Loucy (cell line): ENCODE data around the gene CDK11B.

Experiments used
- H2AFZ ChIP-seq: fragments of 200-600 bp; sonication (generic); 2 replicates; pipeline ENCODE4 v1.6.0; 2016; ENCODE audit warnings: antibody characterized with exemption, mild to moderate bottlenecking, low read length, moderate library complexity
- H3F3A ChIP-seq: fragments of 200-600 bp; 2 replicates; pipeline ENCODE4 v1.6.0; 2016; ENCODE audit warnings: antibody characterized with exemption, low read depth, mild to moderate bottlenecking
- H3K27me3 ChIP-seq: fragments of 200-600 bp; sonication (generic); 2 replicates; pipeline ENCODE4 v1.6.1; 2014; ENCODE audit warnings: low read length, mild to moderate bottlenecking; ENCODE audit not compliant: insufficient read depth, poor library complexity, severe bottlenecking
- H3K36me3 ChIP-seq: fragments of 200-600 bp; sonication (generic); 2 replicates; pipeline ENCODE4 v1.6.1; 2016; ENCODE audit warnings: low read length; ENCODE audit not compliant: insufficient read depth
- H3K4me1 ChIP-seq: fragments of 200-600 bp; sonication (generic); 2 replicates; pipeline ENCODE4 v1.5.1; 2014; ENCODE audit warnings: low read length, mild to moderate bottlenecking; ENCODE audit not compliant: insufficient read depth, poor library complexity, severe bottlenecking
- H3K4me2 ChIP-seq: fragments of 200-600 bp; sonication (generic); 2 replicates; pipeline ENCODE4 v1.6.0; 2014; ENCODE audit warnings: antibody characterized with exemption, low read length, low read depth, mild to moderate bottlenecking; ENCODE audit not compliant: poor library complexity, severe bottlenecking
- H3K4me3 ChIP-seq: fragments of 200-600 bp; sonication (generic); 2 replicates; pipeline ENCODE4 v1.5.1; 2014; ENCODE audit warnings: low read length, mild to moderate bottlenecking, mixed read lengths; ENCODE audit not compliant: poor library complexity, severe bottlenecking
- H3K79me2 ChIP-seq: fragments of 200-600 bp; sonication (generic); 2 replicates; pipeline ENCODE4 v1.6.1; 2014; ENCODE audit warnings: low read length; ENCODE audit not compliant: insufficient read depth
- H3K9ac ChIP-seq: fragments of 200-600 bp; sonication (generic); 2 replicates; pipeline ENCODE4 v1.6.0; 2014; ENCODE audit warnings: mild to moderate bottlenecking, low read depth, low read length, moderate library complexity; ENCODE audit not compliant: poor library complexity, severe bottlenecking
- H3K9me2 ChIP-seq: fragments of 200-600 bp; sonication (generic); replicated peaks from 2 replicates; pipeline ENCODE4 v1.6.1; 2016; ENCODE audit warnings: low read depth, low read length, mixed read lengths
- H3K9me3 ChIP-seq: fragments of 200-600 bp; sonication (generic); 2 replicates; pipeline ENCODE4 v1.6.1; 2014; ENCODE audit warnings: mild to moderate bottlenecking, antibody characterized with exemption, low read length, low read depth; ENCODE audit not compliant: insufficient read depth
- H4K20me1 ChIP-seq: fragments of 200-600 bp; sonication (generic); 2 replicates; pipeline ENCODE4 v1.6.0; 2014; ENCODE audit warnings: antibody characterized with exemption, low read length, mild to moderate bottlenecking; ENCODE audit not compliant: insufficient read depth, poor library complexity, severe bottlenecking
- EZH2phosphoT487 ChIP-seq: fragments of 200-600 bp; IDR thresholded peaks from 2 replicates; pipeline ENCODE4 v1.6.1; 2018; ENCODE audit warnings: antibody characterized with exemption, mild to moderate bottlenecking, moderate library complexity, borderline replicate concordance
- TF ChIP-seq, protein P1 (sequence below): fragments of 200-600 bp; sonication (generic); conservative IDR thresholded peaks from 2 replicates; pipeline ENCODE4 v1.5.1; 2014; ENCODE audit warnings: mild to moderate bottlenecking, antibody characterized with exemption, low read length

The CDK11B gene

GRCh38 chr1:1687846-1688245, 29.0 kb upstream of the CDK11B start:
- no peaks in the 10 kb centered on the region for H3K36me3 ChIP-seq
- H3K4me2 ChIP-seq = no peak overlapping the region
- peaks cover 6% of the 10 kb centered on the region for H4K20me1 ChIP-seq
- H3K9me3 ChIP-seq = no peaks in the 10 kb centered on the region
- no peak overlapping the region for H2AFZ ChIP-seq
- H3K27me3 ChIP-seq = no peaks in the 10 kb centered on the region
- TF ChIP-seq, protein P1, sequence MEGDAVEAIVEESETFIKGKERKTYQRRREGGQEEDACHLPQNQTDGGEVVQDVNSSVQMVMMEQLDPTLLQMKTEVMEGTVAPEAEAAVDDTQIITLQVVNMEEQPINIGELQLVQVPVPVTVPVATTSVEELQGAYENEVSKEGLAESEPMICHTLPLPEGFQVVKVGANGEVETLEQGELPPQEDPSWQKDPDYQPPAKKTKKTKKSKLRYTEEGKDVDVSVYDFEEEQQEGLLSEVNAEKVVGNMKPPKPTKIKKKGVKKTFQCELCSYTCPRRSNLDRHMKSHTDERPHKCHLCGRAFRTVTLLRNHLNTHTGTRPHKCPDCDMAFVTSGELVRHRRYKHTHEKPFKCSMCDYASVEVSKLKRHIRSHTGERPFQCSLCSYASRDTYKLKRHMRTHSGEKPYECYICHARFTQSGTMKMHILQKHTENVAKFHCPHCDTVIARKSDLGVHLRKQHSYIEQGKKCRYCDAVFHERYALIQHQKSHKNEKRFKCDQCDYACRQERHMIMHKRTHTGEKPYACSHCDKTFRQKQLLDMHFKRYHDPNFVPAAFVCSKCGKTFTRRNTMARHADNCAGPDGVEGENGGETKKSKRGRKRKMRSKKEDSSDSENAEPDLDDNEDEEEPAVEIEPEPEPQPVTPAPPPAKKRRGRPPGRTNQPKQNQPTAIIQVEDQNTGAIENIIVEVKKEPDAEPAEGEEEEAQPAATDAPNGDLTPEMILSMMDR = no peak
- no peak for TF ChIP-seq EZH2phosphoT487
- H3K4me1 ChIP-seq = no peaks in the 10 kb centered on the region
- H3K9ac ChIP-seq = no peak overlapping the region
- peaks cover 38% of the 10 kb centered on the region; the same call in 1 of the 2 replicates for H3K79me2 ChIP-seq
- no peaks in the 10 kb centered on the region for H3K9me2 ChIP-seq
- no peak overlapping the region for H3K4me3 ChIP-seq
- H3F3A ChIP-seq = no peaks in the 10 kb centered on the region

GRCh38 chr1:1684031-1684681, 25.4 kb upstream of the CDK11B start:
- H3F3A ChIP-seq = no peaks in the 10 kb centered on the region
- TF ChIP-seq EZH2phosphoT487 = no peak
- TF ChIP-seq, protein P1 = no peak
- H3K9me3 ChIP-seq = no peaks in the 10 kb centered on the region
- H3K9me2 ChIP-seq = no peaks in the 10 kb centered on the region
- peaks cover 49% of the 10 kb centered on the region; the same call in 1 of the 2 replicates for H3K79me2 ChIP-seq
- no peak overlapping the region for H3K4me2 ChIP-seq
- H3K36me3 ChIP-seq = no peaks in the 10 kb centered on the region
- H3K27me3 ChIP-seq = no peaks in the 10 kb centered on the region
- no peak overlapping the region for H3K4me3 ChIP-seq
- H3K9ac ChIP-seq = no peak overlapping the region
- H4K20me1 ChIP-seq = peaks cover 6% of the 10 kb centered on the region
- H3K4me1 ChIP-seq = no peaks in the 10 kb centered on the region
- H2AFZ ChIP-seq = no peak overlapping the region

- Histone ChIP-seq H3K4me1 (peaks cover 4% of the 10 kb centered on the region), H4K20me1 (peaks cover 3% of the 10 kb centered on the region), H2AFZ (no peak overlapping the region), H3F3A (no peaks in the 10 kb centered on the region), H3K79me2 (peaks cover 54% of the 10 kb centered on the region; the same call in 1 of the 2 replicates), H3K27me3 (no peaks in the 10 kb centered on the region), H3K9ac (no peak overlapping the region), H3K4me2 (no peak overlapping the region), H3K9me3 (no peaks in the 10 kb centered on the region), H3K9me2 (no peaks in the 10 kb centered on the region), H3K36me3 (no peaks in the 10 kb centered on the region), H3K4me3 (no peak overlapping the region)
- TF ChIP-seq, protein P1 = no peak
- TF ChIP-seq EZH2phosphoT487 = no peak
These were observed 24.5 kb upstream of the CDK11B start for GRCh38 chr1:1683104-1683905.
